Mucosa of rectum (tissue), 2 donors: ENCODE data around the gene ZNF185.

Experiments used
- H3K27ac ChIP-seq, 2 donors: one replicate each; pipeline ENCODE4 v1.7.0; 2013; ENCODE audit warnings: inconsistent platforms in 2 of 2, low read depth in 2 of 2, low read length in 2 of 2
- H3K27me3 ChIP-seq, 2 donors: one replicate each; pipeline ENCODE4 v1.7.0; 2013; ENCODE audit warnings: low read length in 2 of 2; ENCODE audit not compliant: control insufficient read depth in 2 of 2, insufficient read depth in 2 of 2
- H3K36me3 ChIP-seq, 2 donors: one replicate each; pipeline ENCODE4 v1.7.0; 2013; ENCODE audit warnings: low read length in 2 of 2; ENCODE audit not compliant: control insufficient read depth in 2 of 2, insufficient read depth in 2 of 2
- H3K4me1 ChIP-seq, 2 donors: one replicate each; pipeline ENCODE4 v1.7.0; 2013; ENCODE audit warnings: low read length in 2 of 2, mild to moderate bottlenecking in 1 of 2; ENCODE audit not compliant: control insufficient read depth in 2 of 2, insufficient read depth in 2 of 2
- H3K4me3 ChIP-seq, 2 donors: one replicate each; pipeline ENCODE4 v1.7.0; 2013; ENCODE audit warnings: low read length in 2 of 2
- H3K9ac ChIP-seq, 2 donors: one replicate each; pipeline ENCODE4 v1.7.0; 2013; ENCODE audit warnings: low read length in 2 of 2, low read depth in 1 of 2, mild to moderate bottlenecking in 1 of 2
- H3K9me3 ChIP-seq, 2 donors: one replicate each; pipeline ENCODE4 v1.7.0; 2013; ENCODE audit warnings: low read length in 2 of 2; ENCODE audit not compliant: control insufficient read depth in 2 of 2
- donor health status: healthy.
- donor health status: Normal muscosa, but diverticular disease.

Gene ZNF185

GRCh38 chrX:152873361-152873760 is 24.5 kb upstream of the ZNF185 start:
- Histone ChIP-seq H3K4me1 (no peaks in the 10 kb centered on the region), H3K4me3 (no peak overlapping the region), H3K36me3 (peaks cover 3 to 10% of the 10 kb centered on the region in 2 donors), H3K27ac (no peak overlapping the region), H3K27me3 (no peaks in the 10 kb centered on the region), H3K9ac (no peak overlapping the region), H3K9me3 (no peaks in the 10 kb centered on the region)

- no peak overlapping the region for H3K4me3 ChIP-seq
- no peaks in the 10 kb centered on the region for H3K4me1 ChIP-seq
- no peaks in the 10 kb centered on the region for H3K9me3 ChIP-seq
- no peak overlapping the region for H3K9ac ChIP-seq
- H3K27me3 ChIP-seq: no peaks in the 10 kb centered on the region
- H3K36me3 ChIP-seq: no peaks in the 10 kb centered on the region
- no peak overlapping the region for H3K27ac ChIP-seq
These were observed 20.7 kb upstream of the ZNF185 start for GRCh38 chrX:152876931-152877840.

- Histone ChIP-seq H3K4me1 (no peaks in the 10 kb centered on the region), H3K36me3 (no peaks in the 10 kb centered on the region), H3K9me3 (no peaks in the 10 kb centered on the region), H3K9ac (no peak overlapping the region), H3K27me3 (peaks cover 0 to 7% of the 10 kb centered on the region in 2 donors), H3K27ac (no peak overlapping the region), H3K4me3 (no peak overlapping the region)
These were observed 18.7 kb upstream of the ZNF185 start for GRCh38 chrX:152878976-152879755.

- Histone ChIP-seq H3K27me3 (peaks cover 4 to 13% of the 10 kb centered on the region in 2 donors), H3K9ac (no peak overlapping the region), H3K36me3 (no peaks in the 10 kb centered on the region), H3K4me1 (no peaks in the 10 kb centered on the region), H3K4me3 (no peak overlapping the region), H3K9me3 (no peaks in the 10 kb centered on the region), H3K27ac (no peak overlapping the region)
These were observed 16.6 kb upstream of the ZNF185 start for GRCh38 chrX:152881289-152881688.

GRCh38 chrX:152884171-152884570 is 13.7 kb upstream of the ZNF185 start:
- Histone ChIP-seq H3K27ac (no peak overlapping the region), H3K4me3 (no peak overlapping the region), H3K9me3 (no peaks in the 10 kb centered on the region), H3K27me3 (peaks cover 6 to 17% of the 10 kb centered on the region in 2 donors), H3K36me3 (no peaks in the 10 kb centered on the region), H3K4me1 (no peaks in the 10 kb centered on the region), H3K9ac (no peak overlapping the region)

GRCh38 chrX:152886716-152887115 is 11.2 kb upstream of the ZNF185 start:
- Histone ChIP-seq H3K27ac (no peak overlapping the region), H3K4me3 (no peak overlapping the region), H3K9ac (no peak overlapping the region), H3K4me1 (no peaks in the 10 kb centered on the region), H3K36me3 (no peaks in the 10 kb centered on the region), H3K27me3 (peaks cover 6 to 22% of the 10 kb centered on the region in 2 donors), H3K9me3 (no peaks in the 10 kb centered on the region)

GRCh38 chrX:152892499-152892898 is 5.4 kb upstream of the ZNF185 start:
- Histone ChIP-seq H3K9me3 (no peaks in the 10 kb centered on the region), H3K27me3 (peaks cover 0 to 7% of the 10 kb centered on the region in 2 donors), H3K4me3 (no peak overlapping the region), H3K36me3 (no peaks in the 10 kb centered on the region), H3K27ac (no peak overlapping the region), H3K4me1 (peaks cover 6 to 10% of the 10 kb centered on the region in 2 donors), H3K9ac (no peak overlapping the region)

GRCh38 chrX:152892999-152893891 is 4.6 kb upstream of the ZNF185 start:
- H3K4me1 ChIP-seq: peaks cover 8 to 10% of the 10 kb centered on the region in 2 donors
- peaks cover under 1 to 6% of the 10 kb centered on the region in 2 donors for H3K27me3 ChIP-seq
- no peak overlapping the region for H3K27ac ChIP-seq
- no peak overlapping the region for H3K4me3 ChIP-seq
- no peaks in the 10 kb centered on the region for H3K9me3 ChIP-seq
- no peaks in the 10 kb centered on the region for H3K36me3 ChIP-seq
- no peak overlapping the region for H3K9ac ChIP-seq

GRCh38 chrX:152893980-152894610 is 3.8 kb upstream of the ZNF185 start:
- Histone ChIP-seq H3K27me3 (peaks cover 4 to 11% of the 10 kb centered on the region in 2 donors), H3K9me3 (no peaks in the 10 kb centered on the region), H3K27ac (no peak overlapping the region), H3K4me3 (no peak overlapping the region), H3K4me1 (peaks cover 10 to 11% of the 10 kb centered on the region in 2 donors), H3K36me3 (no peaks in the 10 kb centered on the region), H3K9ac (no peak overlapping the region)
